Measurements from ENCODE around the gene PMIS2. TPM values are rescaled to one million over a fixed set of nuclear protein-coding genes. Genes with fewer than 3 reads are reported as not detected.

The PMIS2 gene
- total RNA-seq, 2 experiments from 2014 or later: not detected

DNA sequence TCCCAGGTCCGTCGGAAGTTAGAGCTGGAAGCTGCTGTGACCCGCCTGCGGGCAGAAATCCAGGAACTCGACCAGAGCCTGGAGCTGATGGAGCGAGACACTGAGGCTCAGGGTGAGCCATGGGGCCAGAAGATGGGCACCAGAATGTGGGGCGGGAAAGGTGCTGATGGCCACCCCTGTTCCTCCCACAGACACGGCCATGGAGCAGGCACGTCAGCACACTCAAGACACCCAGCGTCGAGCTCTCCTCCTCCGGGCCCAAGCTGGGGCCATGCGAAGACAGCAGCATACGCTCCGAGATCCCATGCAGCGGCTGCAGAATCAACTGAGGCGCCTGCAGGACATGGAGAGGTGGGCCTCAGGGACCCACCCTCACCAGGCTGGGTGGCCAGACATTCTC is 29.1 kb downstream of the PMIS2 start:
- peaks cover 17% of the 10 kb centered on the region for H3K4me1 Mint-ChIP-seq (ENCODE audit: low read depth)
- DNase-seq (no peak), ATAC-seq (no peak)
- no peaks in the 10 kb centered on the region for H3K9me3 Mint-ChIP-seq
- H3K36me3 Mint-ChIP-seq (ENCODE audit: low read depth): peaks cover 9% of the 10 kb centered on the region
- intact Hi-C loops (cut with micrococcal nuclease): no loop called here
- no peak overlapping the region for H3K27ac Mint-ChIP-seq
- no peaks in the 10 kb centered on the region for H3K27me3 Mint-ChIP-seq
- CTCF ChIA-PET: interaction anchor here (1.2 kb wide), 1 partner anchor 104 kb away, joined by 3 read pairs; no protein-coding TSS in a partner anchor
- POLR2A ChIA-PET: interaction anchor here (0.8 kb wide), 1 partner anchor 27 kb away, joined by 4 read pairs; no protein-coding TSS in a partner anchor
- TF ChIP-seq, protein P1, sequence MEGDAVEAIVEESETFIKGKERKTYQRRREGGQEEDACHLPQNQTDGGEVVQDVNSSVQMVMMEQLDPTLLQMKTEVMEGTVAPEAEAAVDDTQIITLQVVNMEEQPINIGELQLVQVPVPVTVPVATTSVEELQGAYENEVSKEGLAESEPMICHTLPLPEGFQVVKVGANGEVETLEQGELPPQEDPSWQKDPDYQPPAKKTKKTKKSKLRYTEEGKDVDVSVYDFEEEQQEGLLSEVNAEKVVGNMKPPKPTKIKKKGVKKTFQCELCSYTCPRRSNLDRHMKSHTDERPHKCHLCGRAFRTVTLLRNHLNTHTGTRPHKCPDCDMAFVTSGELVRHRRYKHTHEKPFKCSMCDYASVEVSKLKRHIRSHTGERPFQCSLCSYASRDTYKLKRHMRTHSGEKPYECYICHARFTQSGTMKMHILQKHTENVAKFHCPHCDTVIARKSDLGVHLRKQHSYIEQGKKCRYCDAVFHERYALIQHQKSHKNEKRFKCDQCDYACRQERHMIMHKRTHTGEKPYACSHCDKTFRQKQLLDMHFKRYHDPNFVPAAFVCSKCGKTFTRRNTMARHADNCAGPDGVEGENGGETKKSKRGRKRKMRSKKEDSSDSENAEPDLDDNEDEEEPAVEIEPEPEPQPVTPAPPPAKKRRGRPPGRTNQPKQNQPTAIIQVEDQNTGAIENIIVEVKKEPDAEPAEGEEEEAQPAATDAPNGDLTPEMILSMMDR (IDR thresholded peaks at IDR 0.05): no peak
- no peak overlapping the region for H3K4me3 Mint-ChIP-seq

DNA sequence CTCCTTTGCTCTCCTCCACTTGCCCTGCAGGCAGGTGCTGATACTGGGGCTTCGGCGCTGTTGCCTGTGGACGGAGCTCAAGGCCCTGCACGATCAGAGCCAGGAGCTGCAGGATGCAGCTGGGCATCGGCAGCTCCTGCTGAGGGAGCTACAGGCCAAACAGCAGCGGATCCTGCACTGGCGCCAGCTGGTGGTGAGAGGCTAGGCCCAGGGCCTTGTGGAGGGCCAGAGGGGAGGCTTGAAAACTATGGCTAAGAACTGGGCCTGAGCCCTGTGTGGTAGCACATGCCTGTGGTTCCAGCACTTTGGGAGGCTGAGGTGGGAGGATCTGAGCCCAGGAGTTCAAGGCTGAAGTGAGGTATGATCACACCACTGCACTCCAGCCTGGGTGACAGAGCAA is 32.9 kb downstream of the PMIS2 start:
- no peak for DNase-seq
- no peak overlapping the region for H3K27ac Mint-ChIP-seq
- no peaks in the 10 kb centered on the region for H3K27me3 Mint-ChIP-seq
- ChIA-PET POLR2A (interaction anchor here (0.6 kb wide), 1 partner anchor 22 kb away, joined by 3 read pairs; no protein-coding TSS in a partner anchor), CTCF (interaction anchor here (1.7 kb wide), 1 partner anchor 70 kb away, joined by 4 read pairs; no protein-coding TSS in a partner anchor)
- H3K4me1 Mint-ChIP-seq (ENCODE audit: low read depth): peaks cover 2% of the 10 kb centered on the region
- TF ChIP-seq, protein P1 (IDR thresholded peaks at IDR 0.05): no peak
- H3K9me3 Mint-ChIP-seq: no peaks in the 10 kb centered on the region
- H3K4me3 Mint-ChIP-seq: no peak overlapping the region
- intact Hi-C loops (cut with micrococcal nuclease): no loop called here
- no peak for ATAC-seq
- H3K36me3 Mint-ChIP-seq (ENCODE audit: low read depth): peaks cover 18% of the 10 kb centered on the region

DNA sequence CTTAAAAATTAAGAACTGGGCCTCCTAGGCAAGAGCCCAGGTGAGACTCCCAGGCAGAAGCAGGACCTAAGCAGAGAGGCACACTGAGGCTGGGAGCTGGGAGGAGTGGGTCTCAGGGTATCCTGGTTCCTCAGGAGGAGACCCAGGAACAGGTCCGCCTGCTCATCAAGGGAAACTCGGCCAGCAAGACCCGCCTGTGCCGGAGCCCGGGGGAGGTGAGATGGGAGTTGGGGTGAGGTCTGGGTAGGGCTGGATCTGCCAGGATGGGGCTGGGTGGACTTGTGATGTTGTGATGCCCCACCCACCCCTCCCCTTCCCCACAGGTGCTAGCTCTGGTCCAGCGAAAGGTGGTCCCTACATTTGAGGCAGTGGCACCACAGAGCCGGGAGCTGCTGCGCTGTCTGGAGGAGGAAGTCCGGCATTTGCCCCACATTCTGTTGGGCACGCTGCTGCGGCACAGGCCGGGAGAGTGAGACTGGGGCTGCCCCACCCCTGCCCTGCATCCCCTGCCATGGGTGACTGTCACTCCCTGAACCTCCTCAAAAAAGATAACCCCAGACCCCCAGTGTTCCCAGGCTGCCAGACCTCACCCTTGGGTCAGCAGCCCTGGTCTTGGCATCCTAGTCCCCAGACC is 33.4 kb downstream of the PMIS2 start:
- TF ChIP-seq, protein P1 (IDR thresholded peaks at IDR 0.05): no peak
- CTCF ChIA-PET: interaction anchor here (1.7 kb wide), 1 partner anchor 71 kb away, joined by 4 read pairs; no protein-coding TSS in a partner anchor
- POLR2A ChIA-PET: interaction anchor here (0.6 kb wide), 1 partner anchor 21 kb away, joined by 3 read pairs; no protein-coding TSS in a partner anchor
- intact Hi-C loops (cut with micrococcal nuclease): no loop called here
- DNase-seq (no peak), ATAC-seq (no peak)
- Mint-ChIP-seq H3K27me3 (no peaks in the 10 kb centered on the region), H3K36me3 (ENCODE audit: low read depth) (peaks cover 18% of the 10 kb centered on the region), H3K4me1 (ENCODE audit: low read depth) (no peaks in the 10 kb centered on the region), H3K27ac (no peak overlapping the region), H3K9me3 (no peaks in the 10 kb centered on the region), H3K4me3 (no peak overlapping the region)

DNA sequence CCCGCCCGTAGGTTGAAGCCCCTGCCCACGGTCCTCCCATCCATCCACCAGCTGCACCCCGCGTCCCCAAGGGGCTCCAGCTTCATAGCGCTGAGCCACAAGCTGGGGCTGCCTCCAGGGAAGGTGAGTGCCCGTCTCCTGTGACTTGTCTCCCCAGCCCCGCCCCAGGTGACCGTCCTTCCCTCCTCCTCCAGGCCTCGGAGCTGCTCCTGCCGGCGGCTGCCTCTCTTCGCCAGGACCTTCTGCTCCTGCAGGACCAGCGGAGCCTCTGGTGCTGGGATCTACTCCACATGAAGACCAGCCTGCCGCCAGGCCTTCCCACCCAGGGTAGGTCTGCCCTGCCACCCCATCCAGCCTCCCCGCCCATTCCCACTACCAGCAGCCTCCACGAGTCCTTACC is 34.0 kb downstream of the PMIS2 start:
- POLR2A ChIA-PET: no interaction called here
- ATAC-seq: no peak
- no peak for DNase-seq
- CTCF ChIA-PET: no interaction called here
- Mint-ChIP-seq H3K4me3 (no peak overlapping the region), H3K9me3 (no peaks in the 10 kb centered on the region), H3K36me3 (ENCODE audit: low read depth) (peaks cover 18% of the 10 kb centered on the region), H3K27me3 (no peaks in the 10 kb centered on the region), H3K27ac (no peak overlapping the region), H3K4me1 (ENCODE audit: low read depth) (no peaks in the 10 kb centered on the region)
- TF ChIP-seq, protein P1 (IDR thresholded peaks at IDR 0.05): no peak
- intact Hi-C loops (cut with micrococcal nuclease): no loop called here

- TF ChIP-seq, protein P1 (IDR thresholded peaks at IDR 0.05): no peak
- Mint-ChIP-seq H3K4me3 (no peak overlapping the region), H3K4me1 (ENCODE audit: low read depth) (no peaks in the 10 kb centered on the region), H3K9me3 (no peaks in the 10 kb centered on the region), H3K27me3 (no peaks in the 10 kb centered on the region), H3K27ac (no peak overlapping the region), H3K36me3 (ENCODE audit: low read depth) (peaks cover 11% of the 10 kb centered on the region)
- intact Hi-C loops (cut with micrococcal nuclease): no loop called here
- POLR2A ChIA-PET: interaction anchor here (2.5 kb wide), 1 partner anchor 9 kb away, joined by 11 read pairs; the partner anchor contains the start of gene HAUS5
- no peak for DNase-seq
- CTCF ChIA-PET: no interaction called here
- no peak for ATAC-seq
Measured at GRCh38 chr19:35621708-35622107, 35.7 kb downstream of the PMIS2 start.

All from activated CD8-positive, alpha-beta T cell treated with anti-CD3 and anti-CD28 coated beads for 36 hours (primary cell).